HEK293T (cell line): ENCODE measurements around the gene COG2.

Experiments used
- LEF1 ChIP-seq: fragments of 450-650 bp; IDR thresholded peaks from 2 replicates; pipeline ENCODE4 v1.6.1; 2017; ENCODE audit warnings: mild to moderate bottlenecking, borderline replicate concordance
- PKNOX1 ChIP-seq: fragments of 450-650 bp; IDR thresholded peaks from 2 replicates; pipeline ENCODE4 v1.6.1; 2016
- SP1 ChIP-seq: fragments of 450-650 bp; IDR thresholded peaks from 2 replicates; pipeline ENCODE4 v1.6.1; 2017

- TF ChIP-seq LEF1 (no peak), SP1 (no peak), PKNOX1 (no peak)
These were observed 38.2 kb downstream of the COG2 start for GRCh38 chr1:230680300-230681025.
